NCI-H774 (cell line): ENCODE data around the gene CCDC127.

Source experiments
- DNase-seq: peaks from one replicate; lab custom pipeline; 2025; lab: John Stamatoyannopoulos, UW

CCDC127 gene

GRCh38 chr5:189976-190365 is 28.0 kb downstream of the CCDC127 start:
- no peak for DNase-seq

- DNase-seq: no peak
Observed at GRCh38 chr5:189486-189885, 28.5 kb downstream of the CCDC127 start.

GRCh38 chr5:188488-189481 is 29.2 kb downstream of the CCDC127 start:
- DNase-seq: peak; percentile 94

- no peak for DNase-seq
Observed at GRCh38 chr5:187617-188451, 30.1 kb downstream of the CCDC127 start.

- no peak for DNase-seq
Observed at GRCh38 chr5:187042-187431, 30.9 kb downstream of the CCDC127 start.

GRCh38 chr5:186091-187041 is 31.6 kb downstream of the CCDC127 start:
- no peak for DNase-seq

- DNase-seq: no peak
Observed at GRCh38 chr5:185095-186070, 32.6 kb downstream of the CCDC127 start.

GRCh38 chr5:184471-184870 is 33.5 kb downstream of the CCDC127 start:
- DNase-seq: no peak

- no peak for DNase-seq
Observed at GRCh38 chr5:182126-182525, 35.8 kb downstream of the CCDC127 start.

GRCh38 chr5:181566-181965 is 36.4 kb downstream of the CCDC127 start:
- DNase-seq: no peak

GRCh38 chr5:181160-181559 is 36.8 kb downstream of the CCDC127 start:
- no peak for DNase-seq

GRCh38 chr5:180286-180918 is 37.6 kb downstream of the CCDC127 start:
- no peak for DNase-seq

GRCh38 chr5:179401-179800 is 38.6 kb downstream of the CCDC127 start:
- no peak for DNase-seq

- peak; percentile 65 for DNase-seq
Observed at GRCh38 chr5:178110-178509, 39.8 kb downstream of the CCDC127 start.

- no peak for DNase-seq
Observed at GRCh38 chr5:176296-176823, 41.6 kb downstream of the CCDC127 start.

- DNase-seq: no peak
Observed at GRCh38 chr5:174876-175465, 43.0 kb downstream of the CCDC127 start.

GRCh38 chr5:174291-174600 is 43.7 kb downstream of the CCDC127 start:
- DNase-seq: no peak

- no peak for DNase-seq
Observed at GRCh38 chr5:173392-174290, 44.3 kb downstream of the CCDC127 start.
